HG03565 (cell line): ENCODE results near the gene SPATA31E1.
"Not testable (repeated sequence)": the region's sequence is repeated elsewhere in the genome, so short reads cannot be mapped to it uniquely, and the experiment has no call there.

Source experiments
- ATAC-seq: cut with Tn5 transposase; IDR thresholded peaks from one replicate; pipeline ENCODE4 v1.9.1; 2021; ENCODE audit warnings: mild to moderate bottlenecking, moderate library complexity; ENCODE audit not compliant: unreplicated experiment

The SPATA31E1 gene

GRCh38 chr9:87919013-87919412, 36.3 kb downstream of the SPATA31E1 start:
- ATAC-seq = not testable (repeated sequence)

- not testable (repeated sequence) for ATAC-seq
Measured at GRCh38 chr9:87921561-87921960, 38.9 kb downstream of the SPATA31E1 start.

- ATAC-seq = not testable (repeated sequence)
Measured at GRCh38 chr9:87923012-87923411, 40.3 kb downstream of the SPATA31E1 start.

GRCh38 chr9:87924851-87925250, 42.2 kb downstream of the SPATA31E1 start:
- not testable (repeated sequence) for ATAC-seq

GRCh38 chr9:87929152-87929551, 46.5 kb downstream of the SPATA31E1 start:
- ATAC-seq = not testable (repeated sequence)

GRCh38 chr9:87934444-87934843, 51.8 kb downstream of the SPATA31E1 start:
- ATAC-seq = not testable (repeated sequence)

- ATAC-seq = not testable (repeated sequence)
Measured at GRCh38 chr9:87937352-87937751, 54.7 kb downstream of the SPATA31E1 start.

- not testable (repeated sequence) for ATAC-seq
Measured at GRCh38 chr9:87937918-87938317, 55.2 kb downstream of the SPATA31E1 start.

- ATAC-seq = not testable (repeated sequence)
Measured at GRCh38 chr9:87938336-87938735, 55.7 kb downstream of the SPATA31E1 start.
